Loucy (cell line): Measurements from ENCODE around the gene DAPK1.

Experiments
- H2AFZ ChIP-seq: fragments of 200-600 bp; sonication (generic); 2 replicates; pipeline ENCODE4 v1.6.0; 2016; ENCODE audit warnings: antibody characterized with exemption, mild to moderate bottlenecking, low read length, moderate library complexity
- H3F3A ChIP-seq: fragments of 200-600 bp; 2 replicates; pipeline ENCODE4 v1.6.0; 2016; ENCODE audit warnings: antibody characterized with exemption, low read depth, mild to moderate bottlenecking
- H3K27me3 ChIP-seq: fragments of 200-600 bp; sonication (generic); 2 replicates; pipeline ENCODE4 v1.6.1; 2014; ENCODE audit warnings: low read length, mild to moderate bottlenecking; ENCODE audit not compliant: insufficient read depth, poor library complexity, severe bottlenecking
- H3K36me3 ChIP-seq: fragments of 200-600 bp; sonication (generic); 2 replicates; pipeline ENCODE4 v1.6.1; 2016; ENCODE audit warnings: low read length; ENCODE audit not compliant: insufficient read depth
- H3K4me1 ChIP-seq: fragments of 200-600 bp; sonication (generic); 2 replicates; pipeline ENCODE4 v1.5.1; 2014; ENCODE audit warnings: low read length, mild to moderate bottlenecking; ENCODE audit not compliant: insufficient read depth, poor library complexity, severe bottlenecking
- H3K4me2 ChIP-seq: fragments of 200-600 bp; sonication (generic); 2 replicates; pipeline ENCODE4 v1.6.0; 2014; ENCODE audit warnings: antibody characterized with exemption, low read length, low read depth, mild to moderate bottlenecking; ENCODE audit not compliant: poor library complexity, severe bottlenecking
- H3K4me3 ChIP-seq: fragments of 200-600 bp; sonication (generic); 2 replicates; pipeline ENCODE4 v1.5.1; 2014; ENCODE audit warnings: low read length, mild to moderate bottlenecking, mixed read lengths; ENCODE audit not compliant: poor library complexity, severe bottlenecking
- H3K79me2 ChIP-seq: fragments of 200-600 bp; sonication (generic); 2 replicates; pipeline ENCODE4 v1.6.1; 2014; ENCODE audit warnings: low read length; ENCODE audit not compliant: insufficient read depth
- H3K9ac ChIP-seq: fragments of 200-600 bp; sonication (generic); 2 replicates; pipeline ENCODE4 v1.6.0; 2014; ENCODE audit warnings: mild to moderate bottlenecking, low read depth, low read length, moderate library complexity; ENCODE audit not compliant: poor library complexity, severe bottlenecking
- H3K9me2 ChIP-seq: fragments of 200-600 bp; sonication (generic); replicated peaks from 2 replicates; pipeline ENCODE4 v1.6.1; 2016; ENCODE audit warnings: low read depth, low read length, mixed read lengths
- H3K9me3 ChIP-seq: fragments of 200-600 bp; sonication (generic); 2 replicates; pipeline ENCODE4 v1.6.1; 2014; ENCODE audit warnings: mild to moderate bottlenecking, antibody characterized with exemption, low read length, low read depth; ENCODE audit not compliant: insufficient read depth
- H4K20me1 ChIP-seq: fragments of 200-600 bp; sonication (generic); 2 replicates; pipeline ENCODE4 v1.6.0; 2014; ENCODE audit warnings: antibody characterized with exemption, low read length, mild to moderate bottlenecking; ENCODE audit not compliant: insufficient read depth, poor library complexity, severe bottlenecking
- EZH2phosphoT487 ChIP-seq: fragments of 200-600 bp; IDR thresholded peaks from 2 replicates; pipeline ENCODE4 v1.6.1; 2018; ENCODE audit warnings: antibody characterized with exemption, mild to moderate bottlenecking, moderate library complexity, borderline replicate concordance
- TF ChIP-seq, protein P1 (sequence below): fragments of 200-600 bp; sonication (generic); conservative IDR thresholded peaks from 2 replicates; pipeline ENCODE4 v1.5.1; 2014; ENCODE audit warnings: mild to moderate bottlenecking, antibody characterized with exemption, low read length

Gene DAPK1

DNA sequence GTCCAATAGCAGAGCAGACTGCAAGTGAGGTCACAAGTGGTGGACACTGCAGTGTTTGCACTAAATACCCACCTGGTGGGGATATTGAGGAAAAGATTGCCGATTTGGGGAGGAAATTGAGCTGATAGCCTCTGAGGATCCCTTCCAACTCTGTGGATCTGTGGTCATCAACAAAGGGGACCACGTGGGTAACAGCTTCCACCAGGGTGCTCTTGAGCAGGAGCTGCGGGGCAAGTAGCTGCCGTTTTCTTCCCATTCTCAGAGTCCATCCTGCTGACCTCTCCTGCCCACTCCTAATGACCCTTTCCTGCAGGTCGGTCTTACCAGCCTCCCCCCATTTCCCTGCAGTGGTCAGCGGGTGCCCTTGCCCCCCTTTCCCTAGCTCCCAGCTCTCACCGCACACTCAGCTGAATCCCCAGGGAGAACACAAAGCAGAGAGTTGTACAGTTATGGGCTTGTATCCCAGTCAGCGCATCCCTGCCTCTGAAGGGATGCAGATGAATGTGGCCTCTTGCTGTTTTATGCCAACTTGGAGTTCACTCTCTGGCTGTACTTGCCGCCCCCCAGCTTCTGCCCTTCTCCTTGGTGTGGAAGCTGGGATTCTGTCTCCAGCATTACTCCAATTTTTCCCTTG lies 18.0 kb downstream of the DAPK1 start:
- Histone ChIP-seq H3K9ac (no peak overlapping the region), H3K79me2 (peaks cover 5% of the 10 kb centered on the region; the same call in 1 of the 2 replicates), H3F3A (no peaks in the 10 kb centered on the region), H3K4me3 (no peak overlapping the region), H3K4me2 (no peak overlapping the region), H3K36me3 (no peaks in the 10 kb centered on the region), H3K9me3 (no peaks in the 10 kb centered on the region), H3K27me3 (no peaks in the 10 kb centered on the region), H3K9me2 (no peaks in the 10 kb centered on the region), H3K4me1 (peaks cover 42% of the 10 kb centered on the region), H2AFZ (no peak overlapping the region), H4K20me1 (no peaks in the 10 kb centered on the region)
- TF ChIP-seq, protein P1, sequence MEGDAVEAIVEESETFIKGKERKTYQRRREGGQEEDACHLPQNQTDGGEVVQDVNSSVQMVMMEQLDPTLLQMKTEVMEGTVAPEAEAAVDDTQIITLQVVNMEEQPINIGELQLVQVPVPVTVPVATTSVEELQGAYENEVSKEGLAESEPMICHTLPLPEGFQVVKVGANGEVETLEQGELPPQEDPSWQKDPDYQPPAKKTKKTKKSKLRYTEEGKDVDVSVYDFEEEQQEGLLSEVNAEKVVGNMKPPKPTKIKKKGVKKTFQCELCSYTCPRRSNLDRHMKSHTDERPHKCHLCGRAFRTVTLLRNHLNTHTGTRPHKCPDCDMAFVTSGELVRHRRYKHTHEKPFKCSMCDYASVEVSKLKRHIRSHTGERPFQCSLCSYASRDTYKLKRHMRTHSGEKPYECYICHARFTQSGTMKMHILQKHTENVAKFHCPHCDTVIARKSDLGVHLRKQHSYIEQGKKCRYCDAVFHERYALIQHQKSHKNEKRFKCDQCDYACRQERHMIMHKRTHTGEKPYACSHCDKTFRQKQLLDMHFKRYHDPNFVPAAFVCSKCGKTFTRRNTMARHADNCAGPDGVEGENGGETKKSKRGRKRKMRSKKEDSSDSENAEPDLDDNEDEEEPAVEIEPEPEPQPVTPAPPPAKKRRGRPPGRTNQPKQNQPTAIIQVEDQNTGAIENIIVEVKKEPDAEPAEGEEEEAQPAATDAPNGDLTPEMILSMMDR, result no peak
- no peak for TF ChIP-seq EZH2phosphoT487

DNA sequence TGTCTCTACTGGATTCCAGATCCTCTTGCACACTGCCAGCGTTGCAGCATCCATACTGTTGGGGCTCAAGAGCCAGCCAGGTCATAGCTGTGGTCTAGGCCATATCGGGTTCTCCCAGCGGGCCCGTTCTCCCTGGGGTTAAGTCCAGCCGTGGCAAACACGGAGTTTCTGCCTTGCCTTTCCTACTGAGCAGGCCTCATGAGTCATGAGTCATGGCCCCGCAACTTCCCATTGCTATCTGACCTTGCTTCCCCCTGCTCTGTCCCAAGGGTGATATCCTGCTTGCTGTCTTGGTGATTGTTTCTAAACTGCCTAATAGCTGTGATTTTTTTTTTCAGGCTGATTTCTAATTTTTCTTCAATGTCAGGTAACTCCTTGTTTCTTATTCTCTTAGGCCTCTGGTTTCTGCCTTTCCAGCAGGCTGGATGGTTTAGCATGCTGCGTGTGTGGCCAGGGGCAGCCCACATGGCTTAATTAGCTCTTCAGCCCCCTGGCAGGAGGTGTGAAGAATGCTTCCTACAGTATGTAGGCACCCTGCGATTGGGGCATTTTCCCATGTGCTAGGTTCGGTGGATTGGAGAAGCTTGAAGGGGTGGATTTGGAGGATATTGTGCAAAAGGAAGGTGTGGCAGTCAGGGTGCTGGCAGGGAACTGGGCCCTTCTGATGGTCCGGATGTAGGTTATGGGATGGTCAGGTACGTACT lies 18.7 kb downstream of the DAPK1 start:
- peak overlapping the region; percentile 56 for H3K4me2 ChIP-seq
- no peaks in the 10 kb centered on the region for H4K20me1 ChIP-seq
- no peak overlapping the region for H3K9ac ChIP-seq
- H3K9me2 ChIP-seq, result no peaks in the 10 kb centered on the region
- H3K27me3 ChIP-seq, result no peaks in the 10 kb centered on the region
- H3K79me2 ChIP-seq, result peaks cover 5% of the 10 kb centered on the region; the same call in 1 of the 2 replicates
- H2AFZ ChIP-seq, result no peak overlapping the region
- H3K9me3 ChIP-seq, result no peaks in the 10 kb centered on the region
- peaks cover 45% of the 10 kb centered on the region for H3K4me1 ChIP-seq
- H3K4me3 ChIP-seq, result no peak overlapping the region
- H3F3A ChIP-seq, result no peaks in the 10 kb centered on the region
- H3K36me3 ChIP-seq, result no peaks in the 10 kb centered on the region
- TF ChIP-seq, protein P1, result no peak

DNA sequence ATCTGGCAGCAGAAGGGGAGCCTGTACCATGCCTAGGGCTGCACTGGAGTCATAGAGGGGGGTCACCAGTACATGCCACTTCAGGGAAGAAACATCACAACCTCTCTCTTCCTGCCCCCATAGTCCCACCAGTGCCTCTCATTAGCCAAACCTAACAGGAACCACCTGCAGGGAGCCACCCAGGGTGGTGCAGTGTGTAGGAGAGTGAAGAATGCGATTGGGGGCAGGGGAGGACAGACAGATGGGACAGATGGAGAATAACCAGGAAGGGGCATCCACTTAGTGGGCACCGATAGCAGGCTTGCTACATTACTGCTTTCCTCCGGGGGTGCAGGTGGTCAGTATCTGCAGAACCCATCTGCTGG lies 19.2 kb downstream of the DAPK1 start:
- no peaks in the 10 kb centered on the region for H3K27me3 ChIP-seq
- H3K4me1 ChIP-seq, result peaks cover 45% of the 10 kb centered on the region
- no peaks in the 10 kb centered on the region for H3K36me3 ChIP-seq
- H4K20me1 ChIP-seq, result no peaks in the 10 kb centered on the region
- H3F3A ChIP-seq, result no peaks in the 10 kb centered on the region
- peak overlapping the region; percentile 56 for H3K4me2 ChIP-seq
- no peak overlapping the region for H3K9ac ChIP-seq
- peaks cover 5% of the 10 kb centered on the region; the same call in 1 of the 2 replicates for H3K79me2 ChIP-seq
- peak overlapping the region; percentile 8 for H3K4me3 ChIP-seq
- H2AFZ ChIP-seq, result no peak overlapping the region
- no peaks in the 10 kb centered on the region for H3K9me2 ChIP-seq
- no peaks in the 10 kb centered on the region for H3K9me3 ChIP-seq
- TF ChIP-seq, protein P1, result no peak
- no peak for TF ChIP-seq EZH2phosphoT487
